GM13976 (cell line): ENCODE data around the gene RPS24.
"Not testable (repeated sequence)": the region's sequence is repeated elsewhere in the genome, so short reads cannot be mapped to it uniquely, and the experiment has no call there.

Source experiments
- DNase-seq: peaks from one replicate; pipeline ENCODE4 v3.0.0; 2012; ENCODE audit warnings: low spot score
- CTCF ChIP-seq: IDR thresholded peaks from 2 replicates; pipeline ENCODE4 v1.5.1; 2012; ENCODE audit warnings: borderline replicate concordance, mild to moderate bottlenecking; ENCODE audit not compliant: insufficient read depth; ENCODE audit errors: extremely low read depth, missing control alignments, control extremely low read depth
- in situ Hi-C: fragments of 300-500 bp; cut with MboI; formaldehyde crosslinking; loops from one replicate; pipeline ENCODE4 v1.12.0; 2022; ENCODE audit warnings: low sequenced_read_pairs, mixed read lengths, inconsistent platforms; ENCODE audit not compliant: unreplicated experiment

Gene RPS24

GRCh38 chr10:78071140-78071856 lies 37.6 kb downstream of the RPS24 start:
- DNase-seq: no peak
- TF ChIP-seq CTCF: no peak
- in situ Hi-C loops: no loop called here

- TF ChIP-seq CTCF: no peak
- in situ Hi-C loops: no loop called here
- no peak for DNase-seq
These were observed 38.2 kb downstream of the RPS24 start for GRCh38 chr10:78071857-78072179.

GRCh38 chr10:78072504-78072903 lies 38.8 kb downstream of the RPS24 start:
- DNase-seq: no peak
- in situ Hi-C loops: no loop called here
- no peak for TF ChIP-seq CTCF

GRCh38 chr10:78075806-78076205 lies 42.1 kb downstream of the RPS24 start:
- in situ Hi-C loops, DNase-seq: not testable (repeated sequence)

GRCh38 chr10:78078539-78079330 lies 45.1 kb downstream of the RPS24 start:
- in situ Hi-C loops: no loop called here
- DNase-seq: no peak
- no peak for TF ChIP-seq CTCF

- in situ Hi-C loops: no loop called here
- TF ChIP-seq CTCF: no peak
- DNase-seq: no peak
These were observed 45.7 kb downstream of the RPS24 start for GRCh38 chr10:78079411-78079810.

- TF ChIP-seq CTCF: no peak
- DNase-seq: no peak
- in situ Hi-C loops: no loop called here
These were observed 47.6 kb downstream of the RPS24 start for GRCh38 chr10:78081292-78081691.
